Measurements from ENCODE around the gene RPL18.

Gene RPL18

DNA sequence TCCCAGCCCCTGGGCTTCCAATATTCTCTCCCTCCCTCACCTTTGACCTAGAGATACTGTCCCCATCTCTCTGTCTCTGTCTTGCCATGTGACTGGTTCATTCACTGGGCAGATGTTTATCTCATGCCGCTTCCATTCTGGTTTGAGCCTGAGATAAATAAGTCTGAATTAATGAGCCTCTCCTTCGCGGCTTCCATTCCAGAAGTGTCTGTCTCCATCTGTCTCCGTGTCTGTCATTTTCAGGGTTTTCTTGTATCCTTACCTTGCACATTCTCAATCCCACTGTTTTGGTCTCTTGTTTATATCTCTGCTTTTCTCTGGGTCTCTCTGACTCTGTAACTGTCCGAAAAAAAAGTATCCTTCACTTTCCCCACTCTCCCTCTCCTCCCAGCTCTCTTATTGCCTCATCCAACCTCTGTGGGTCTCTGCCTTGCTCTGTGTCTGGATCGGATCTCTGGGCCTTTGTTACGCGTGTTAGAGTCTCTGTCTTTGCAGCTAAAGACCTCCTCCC is 4.6 kb upstream of the RPL18 start:
- peak overlapping the region; percentile 71 for H3K27ac ChIP-seq
- no peak for TF ChIP-seq ZFX (IDR thresholded peaks at IDR 0.05)
- TF ChIP-seq, protein P1, sequence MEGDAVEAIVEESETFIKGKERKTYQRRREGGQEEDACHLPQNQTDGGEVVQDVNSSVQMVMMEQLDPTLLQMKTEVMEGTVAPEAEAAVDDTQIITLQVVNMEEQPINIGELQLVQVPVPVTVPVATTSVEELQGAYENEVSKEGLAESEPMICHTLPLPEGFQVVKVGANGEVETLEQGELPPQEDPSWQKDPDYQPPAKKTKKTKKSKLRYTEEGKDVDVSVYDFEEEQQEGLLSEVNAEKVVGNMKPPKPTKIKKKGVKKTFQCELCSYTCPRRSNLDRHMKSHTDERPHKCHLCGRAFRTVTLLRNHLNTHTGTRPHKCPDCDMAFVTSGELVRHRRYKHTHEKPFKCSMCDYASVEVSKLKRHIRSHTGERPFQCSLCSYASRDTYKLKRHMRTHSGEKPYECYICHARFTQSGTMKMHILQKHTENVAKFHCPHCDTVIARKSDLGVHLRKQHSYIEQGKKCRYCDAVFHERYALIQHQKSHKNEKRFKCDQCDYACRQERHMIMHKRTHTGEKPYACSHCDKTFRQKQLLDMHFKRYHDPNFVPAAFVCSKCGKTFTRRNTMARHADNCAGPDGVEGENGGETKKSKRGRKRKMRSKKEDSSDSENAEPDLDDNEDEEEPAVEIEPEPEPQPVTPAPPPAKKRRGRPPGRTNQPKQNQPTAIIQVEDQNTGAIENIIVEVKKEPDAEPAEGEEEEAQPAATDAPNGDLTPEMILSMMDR (conservative IDR thresholded peaks at IDR 0.05): no peak

DNA sequence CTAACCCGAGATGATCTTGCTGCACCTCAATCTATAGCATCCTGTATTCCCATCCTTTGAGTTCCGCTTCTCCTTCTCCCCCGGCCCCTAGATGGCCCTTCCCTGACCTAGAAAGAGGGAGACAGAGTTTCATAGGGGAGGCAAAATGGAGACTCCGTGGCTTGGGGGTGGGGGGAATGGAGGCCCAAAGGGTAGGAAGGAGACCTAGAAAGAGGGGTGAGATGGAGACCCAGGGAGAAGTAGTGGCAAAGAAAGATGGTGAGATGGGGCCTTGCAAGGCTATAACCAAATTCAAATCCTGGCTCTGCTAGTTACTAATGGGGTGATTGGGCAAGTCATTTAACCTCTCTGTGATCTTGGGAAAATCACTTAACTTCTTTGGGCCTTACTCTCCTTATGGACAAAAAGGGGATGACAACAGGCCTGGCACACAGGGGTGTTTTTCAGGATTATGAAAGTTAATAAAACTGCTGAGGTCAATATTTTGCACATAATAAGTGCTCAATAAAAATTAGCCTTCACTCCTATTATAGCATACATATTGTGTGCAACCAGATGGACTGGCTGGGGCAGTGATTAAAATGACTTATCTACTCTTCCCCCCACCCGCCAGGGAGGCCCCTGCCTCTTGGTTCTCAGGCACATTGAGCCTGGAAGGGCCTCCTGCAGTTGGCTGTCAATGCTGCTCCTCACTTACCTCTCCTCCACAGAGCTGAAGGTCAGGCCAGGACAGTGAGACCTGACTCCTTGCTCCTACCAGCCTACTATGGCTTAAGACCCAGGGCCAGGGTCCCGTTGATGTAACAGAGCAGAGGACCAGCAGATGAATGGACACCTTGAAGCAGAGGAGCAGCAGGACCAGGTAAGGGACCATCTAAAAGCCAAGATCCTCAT is 961 bp upstream of the RPL18 start:
- TF ChIP-seq, protein P1 (conservative IDR thresholded peaks at IDR 0.05): no peak
- TF ChIP-seq ZFX (IDR thresholded peaks at IDR 0.05): no peak
- peak overlapping the region; percentile 96 for H3K27ac ChIP-seq

DNA sequence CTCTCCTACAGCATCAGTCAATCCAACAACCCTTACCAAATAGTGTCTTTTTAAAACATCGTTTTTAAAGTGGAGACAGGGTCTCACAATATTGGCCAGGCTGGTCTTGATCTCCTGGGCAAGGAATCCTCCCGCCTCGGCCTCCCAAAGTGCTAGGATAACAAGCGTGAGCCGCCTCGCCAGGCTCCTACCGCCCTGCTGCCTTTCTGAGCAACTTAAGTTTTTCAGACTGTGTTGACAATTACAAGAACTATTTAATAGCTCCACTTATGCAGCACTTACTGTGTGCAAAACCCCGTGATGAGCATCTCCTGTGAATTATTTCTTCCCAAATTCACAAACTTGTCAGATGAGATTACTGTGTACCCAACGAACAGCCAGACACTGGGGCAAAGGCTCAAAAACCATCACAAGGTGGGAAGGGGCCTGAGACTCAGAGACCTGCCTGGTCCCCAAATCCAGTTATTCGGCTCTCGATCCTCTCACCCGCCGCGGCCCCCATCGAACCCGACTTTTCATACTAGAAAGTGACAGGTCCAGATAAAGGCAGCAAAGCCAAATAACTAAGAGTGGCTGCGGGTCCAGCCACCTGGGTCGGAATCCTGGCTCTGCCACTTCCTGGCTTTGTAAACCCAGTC is 581 bp downstream of the RPL18 start:
- peak overlapping the region; percentile 96 for H3K27ac ChIP-seq
- TF ChIP-seq, protein P1 (conservative IDR thresholded peaks at IDR 0.05): no peak
- TF ChIP-seq ZFX (IDR thresholded peaks at IDR 0.05): no peak

DNA sequence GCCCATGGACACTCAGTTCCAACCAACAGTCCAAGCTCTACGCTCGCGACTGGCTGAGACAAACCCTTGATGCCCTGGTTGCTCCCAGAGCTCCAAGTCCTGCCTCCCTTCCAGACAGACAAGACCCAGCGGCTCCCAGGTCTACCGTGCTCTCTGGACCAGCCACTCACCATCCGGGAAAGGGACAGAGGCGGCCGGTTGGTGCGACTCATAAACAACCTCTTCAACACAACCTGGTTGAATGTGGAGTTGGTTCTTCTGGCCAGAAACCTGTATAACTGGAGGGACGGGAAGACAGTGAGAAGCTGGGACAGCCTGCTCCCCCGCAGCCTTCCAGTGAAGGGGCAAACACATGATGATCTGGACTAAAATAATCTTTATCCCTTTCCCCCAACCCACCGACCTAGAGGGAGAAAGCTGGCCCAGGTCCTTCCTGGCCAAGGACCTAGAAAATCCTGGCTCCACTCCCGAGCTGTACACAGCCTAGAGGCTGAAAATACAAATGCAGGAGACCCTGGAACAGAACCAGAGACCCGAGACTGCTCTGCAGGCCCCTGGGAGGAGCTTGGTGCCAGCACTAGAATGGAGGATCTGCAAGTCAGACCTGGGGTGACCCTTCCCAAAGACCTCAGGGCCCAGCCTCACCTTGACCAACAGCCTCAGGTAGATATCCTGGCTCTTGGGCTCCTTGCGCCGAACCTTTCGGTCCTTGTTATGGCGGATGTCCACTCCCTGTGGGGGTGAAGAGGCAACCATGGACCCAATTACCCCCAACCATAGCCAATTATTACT is 1.6 kb downstream of the RPL18 start:
- no peak for TF ChIP-seq ZFX (IDR thresholded peaks at IDR 0.05)
- TF ChIP-seq, protein P1 (conservative IDR thresholded peaks at IDR 0.05): no peak; the same call in 1 of the 2 replicates
- peak overlapping the region; percentile 96 for H3K27ac ChIP-seq

DNA sequence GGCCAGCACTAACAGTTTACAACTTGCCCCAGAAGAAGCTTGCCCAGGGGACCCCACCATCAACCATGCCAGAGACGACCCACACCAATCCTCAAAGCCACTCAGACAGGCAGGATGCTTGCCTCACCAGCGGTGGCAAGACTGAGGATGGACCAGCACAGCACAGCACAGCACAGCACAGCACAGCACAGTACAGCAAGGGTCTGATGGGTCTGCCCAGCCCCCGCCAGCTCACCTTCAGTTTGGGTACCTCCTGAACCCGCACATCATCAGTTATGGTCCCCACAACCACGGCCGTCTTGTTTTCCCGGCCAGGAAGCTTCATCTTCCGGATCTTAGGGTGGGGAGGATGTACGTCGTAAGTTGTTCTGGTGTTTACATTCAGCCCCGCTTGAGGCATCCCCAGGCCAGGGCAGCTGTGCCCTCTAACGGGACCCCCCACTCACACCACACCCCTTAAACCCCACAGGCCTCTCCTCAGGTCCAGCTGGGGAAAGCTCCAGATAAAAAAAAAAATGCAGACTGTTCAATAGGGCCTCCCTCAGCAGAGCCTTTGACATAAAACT is 2.4 kb downstream of the RPL18 start:
- TF ChIP-seq ZFX (IDR thresholded peaks at IDR 0.05): no peak
- peak overlapping the region; percentile 96; the same call in 1 of the 2 replicates for H3K27ac ChIP-seq

DNA sequence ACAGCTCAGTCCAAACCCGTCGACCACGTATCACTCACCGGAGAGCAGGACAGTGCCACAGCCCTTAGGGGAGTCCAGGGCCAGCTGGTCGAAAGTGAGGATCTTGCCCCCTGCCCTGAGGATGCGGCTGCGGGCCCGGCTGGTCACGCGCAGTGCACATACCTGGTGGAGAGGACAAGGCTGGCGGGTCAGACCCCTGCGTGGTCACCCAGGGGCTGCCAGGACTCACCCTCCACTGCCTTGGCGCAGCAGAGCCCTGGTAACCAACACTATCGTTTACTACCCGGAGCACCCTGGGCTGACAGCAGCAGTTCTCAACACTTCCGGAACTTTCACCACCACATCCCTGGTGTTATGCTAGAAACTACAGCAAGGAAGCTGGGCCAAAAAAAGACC is 2.9 kb downstream of the RPL18 start:
- peak overlapping the region; percentile 8; the same call in 1 of the 2 replicates for H3K27ac ChIP-seq
- no peak for TF ChIP-seq ZFX (IDR thresholded peaks at IDR 0.05)
- TF ChIP-seq, protein P1 (conservative IDR thresholded peaks at IDR 0.05): no peak

Data from C4-2B (cell line).